Tongue (tissue), 2 donors: ENCODE measurements around the gene CCDC7. TPM values are rescaled to one million over a fixed set of nuclear protein-coding genes. Genes with fewer than 3 reads are reported as not detected.
"Not testable (repeated sequence)": the region's sequence is repeated elsewhere in the genome, so short reads cannot be mapped to it uniquely, and the experiment has no call there.

ENCODE experiments used
- DNase-seq: peaks from one replicate; pipeline ENCODE4 v3.0.0-alpha.2; 2015
- total RNA-seq: library from RNA; depleted of rRNA; stranded (reverse); fragments of >200 nt; gene quantifications from one replicate; pipeline ENCODE4 v1.2.3, GENCODE V29; 2014

Gene CCDC7
- total RNA-seq, 1 donor from 2014 or later = 129 TPM

DNA sequence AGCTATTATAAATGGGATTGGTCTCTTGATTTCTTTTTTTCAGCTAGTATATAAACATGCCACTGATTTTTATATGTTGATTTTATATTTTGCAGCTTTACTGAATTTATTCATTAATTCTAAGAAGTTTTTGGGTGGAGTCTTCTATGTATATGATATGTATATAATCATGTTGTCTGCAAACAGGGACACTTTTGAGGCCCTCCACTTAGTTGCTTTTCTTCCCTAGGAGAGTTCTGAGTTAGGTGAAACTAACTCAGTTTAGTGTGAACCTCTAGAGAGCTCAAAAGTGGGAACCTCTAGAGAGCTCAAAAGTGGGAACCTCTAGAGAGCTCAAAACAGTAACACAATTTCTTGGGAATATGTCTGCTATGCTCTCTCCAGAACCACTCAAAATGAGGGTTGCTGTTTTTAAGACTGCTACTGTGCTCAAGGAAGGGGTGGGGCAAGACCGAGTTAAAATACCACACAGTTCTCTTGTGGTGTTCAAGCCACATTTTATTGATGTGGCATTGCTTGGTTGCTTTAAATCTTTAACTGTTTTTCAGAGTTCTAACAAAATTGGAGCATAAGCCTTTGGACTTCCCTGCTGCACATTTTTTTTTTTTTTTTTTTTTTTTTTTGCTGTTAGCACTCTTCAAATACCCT is 13.2 kb downstream of the CCDC7 start:
- no peak for DNase-seq

- DNase-seq = no peak
Measured at GRCh38 chr10:32461203-32461602, 15.3 kb downstream of the CCDC7 start.

DNA sequence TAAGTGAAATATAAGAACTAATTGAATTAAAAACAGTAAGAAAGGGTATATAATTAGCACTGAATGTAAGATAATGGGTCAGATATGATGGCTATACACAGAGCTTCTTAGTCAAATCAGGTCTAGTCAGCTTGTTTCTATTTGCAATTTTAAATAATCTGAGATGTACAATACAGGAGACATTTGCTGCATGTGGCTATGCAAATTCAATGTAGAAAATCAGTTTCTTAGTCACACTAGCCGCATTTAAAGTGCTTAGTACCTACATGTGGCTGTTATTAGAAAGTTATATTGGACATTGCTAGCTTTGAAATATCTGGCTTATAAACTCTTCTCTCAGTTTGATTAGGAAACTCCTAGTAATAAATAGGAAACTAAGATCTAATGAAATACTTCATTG is 25.3 kb downstream of the CCDC7 start:
- DNase-seq = no peak

- DNase-seq = no peak
Measured at GRCh38 chr10:32477499-32477898, 31.6 kb downstream of the CCDC7 start.

DNA sequence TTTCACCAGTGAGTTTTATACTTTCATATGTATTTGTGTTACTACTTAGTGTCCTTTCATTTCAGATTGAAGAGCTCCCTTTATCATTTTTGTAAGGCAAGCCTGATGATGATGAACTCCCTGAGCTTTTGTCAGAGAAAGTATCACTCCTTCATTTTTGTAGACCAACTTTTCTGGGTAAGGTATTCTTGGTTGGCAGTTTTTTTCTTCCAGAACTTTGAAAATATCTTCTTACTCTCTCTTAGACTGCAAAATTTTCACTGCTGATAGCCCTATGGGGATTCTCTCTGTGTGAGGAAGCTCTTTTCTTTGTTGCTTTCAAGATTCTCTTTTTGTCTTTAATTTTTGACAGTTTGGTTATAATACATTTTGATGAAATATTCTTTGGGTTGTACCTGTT is 35.7 kb downstream of the CCDC7 start:
- no peak for DNase-seq

DNA sequence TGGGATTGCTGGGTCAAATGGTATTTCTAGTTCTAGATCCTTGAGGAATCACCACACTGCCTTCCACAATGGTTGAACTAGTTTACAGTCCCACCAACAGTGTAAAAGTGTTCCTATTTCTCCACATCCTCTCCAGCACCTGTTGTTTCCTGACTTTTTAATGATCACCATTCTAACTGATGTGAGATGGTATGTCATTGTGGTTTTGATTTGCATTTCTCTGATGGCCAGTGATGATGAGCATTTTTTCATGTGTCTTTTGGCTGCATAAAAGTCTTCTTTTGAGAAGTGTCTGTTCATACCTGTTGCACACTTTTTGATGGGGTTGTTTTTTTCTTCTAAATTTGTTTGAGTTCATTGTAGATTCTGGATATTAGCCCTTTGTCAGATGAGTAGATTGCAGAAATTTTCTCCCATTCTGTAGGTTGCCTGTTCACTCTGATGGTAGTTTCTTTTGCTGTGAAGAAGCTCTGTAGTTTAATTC is 37.1 kb downstream of the CCDC7 start:
- DNase-seq = not testable (repeated sequence)

DNA sequence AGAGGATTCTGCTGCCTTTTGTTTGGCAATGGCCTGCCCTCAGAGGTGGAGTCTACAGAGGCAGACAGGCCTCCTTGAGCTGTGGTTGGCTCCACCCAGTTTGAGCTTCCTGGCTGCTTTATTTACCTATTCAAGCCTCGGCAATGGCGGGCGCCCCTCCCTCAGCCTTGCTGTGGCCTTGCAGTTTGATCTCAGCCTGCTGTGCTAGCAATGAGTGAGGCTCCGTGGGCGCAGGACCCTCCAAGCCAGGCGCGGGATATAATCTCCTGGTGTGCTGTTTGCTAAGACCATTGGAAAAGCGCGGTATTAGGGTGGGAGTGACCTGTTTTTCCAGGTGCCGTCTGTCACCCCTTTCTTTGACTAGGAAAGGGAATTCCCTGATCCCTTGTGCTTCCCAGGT is 42.1 kb downstream of the CCDC7 start:
- DNase-seq = not testable (repeated sequence)

- DNase-seq = no peak
Measured at GRCh38 chr10:32489158-32489557, 43.2 kb downstream of the CCDC7 start.

- no peak for DNase-seq
Measured at GRCh38 chr10:32489901-32490300, 44.0 kb downstream of the CCDC7 start.

GRCh38 chr10:32494562-32494961 is 48.6 kb downstream of the CCDC7 start:
- not testable (repeated sequence) for DNase-seq

- DNase-seq = not testable (repeated sequence)
Measured at GRCh38 chr10:32500136-32500535, 54.2 kb downstream of the CCDC7 start.

- no peak for DNase-seq
Measured at GRCh38 chr10:32501906-32502305, 56.0 kb downstream of the CCDC7 start.

DNA sequence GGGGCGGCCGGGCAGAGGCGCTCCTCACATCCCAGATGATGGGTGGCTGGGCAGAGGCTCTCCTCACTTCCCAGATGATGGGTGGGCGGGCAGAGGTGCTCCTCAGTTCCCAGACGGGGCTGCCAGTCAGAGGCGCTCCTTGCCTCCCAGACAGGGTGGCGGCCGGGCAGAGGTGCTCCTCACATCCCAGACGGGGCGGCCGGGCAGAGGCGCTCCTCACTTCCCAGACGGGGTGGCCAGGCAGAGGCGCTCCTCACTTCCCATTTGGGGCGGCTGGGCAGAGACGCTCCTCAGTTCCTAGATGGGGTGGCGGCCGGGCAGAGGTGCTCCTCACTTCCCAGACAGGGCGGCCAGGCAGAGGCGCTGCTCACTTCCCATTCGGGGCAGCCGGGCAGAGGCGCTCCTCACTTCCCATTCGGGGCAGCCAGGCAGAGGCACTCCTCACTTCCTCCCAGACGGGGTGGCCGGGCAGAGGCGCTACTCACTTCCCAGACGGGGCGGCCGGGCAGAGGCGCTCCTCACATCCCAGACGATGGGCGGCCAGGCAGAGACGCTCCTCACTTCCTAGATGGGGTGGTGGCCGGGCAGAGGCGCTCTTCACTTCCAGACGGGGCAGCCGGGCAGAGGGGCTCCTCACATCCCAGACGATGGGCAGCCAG is 60.0 kb downstream of the CCDC7 start:
- DNase-seq = not testable (repeated sequence)

DNA sequence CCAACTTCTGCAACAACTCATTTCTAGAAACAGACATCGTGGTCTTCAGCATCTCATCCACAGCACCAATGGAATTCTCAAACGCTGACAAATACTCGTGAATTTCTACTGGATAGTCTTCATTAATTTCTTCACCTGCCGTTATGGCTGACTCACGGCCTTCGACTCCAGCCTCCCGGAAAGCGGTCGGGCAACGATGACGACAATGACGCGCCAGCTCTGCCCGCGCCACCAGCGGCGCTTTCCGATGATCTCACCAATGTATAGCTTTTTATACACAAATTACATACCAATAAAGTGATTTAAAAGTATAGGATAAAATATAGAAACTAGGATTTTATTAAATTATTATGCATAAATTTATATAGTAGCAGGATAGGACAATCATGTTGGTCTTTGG is 65.7 kb downstream of the CCDC7 start:
- no peak for DNase-seq

- peak; percentile 45 for DNase-seq
Measured at GRCh38 chr10:32516567-32517495, 70.9 kb downstream of the CCDC7 start.

DNA sequence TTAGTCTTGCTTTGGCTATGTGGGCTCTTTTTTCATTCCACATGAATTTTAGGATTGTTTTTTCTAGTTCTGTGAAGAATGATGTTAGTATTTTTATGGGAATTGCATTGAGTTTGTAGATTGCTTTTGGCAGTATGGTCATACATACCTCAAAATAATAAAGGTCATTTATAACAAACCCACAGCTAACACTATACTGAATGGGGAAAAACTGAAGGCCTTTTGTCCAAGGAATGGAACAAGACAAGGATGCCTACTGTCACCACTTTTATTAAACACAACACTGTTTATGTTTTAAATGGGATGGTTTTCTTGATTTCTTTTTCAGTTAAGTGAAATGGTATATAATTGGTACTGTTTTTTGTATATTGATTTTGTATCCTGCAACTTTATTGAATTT is 84.3 kb downstream of the CCDC7 start:
- DNase-seq = no peak

- no peak for DNase-seq
Measured at GRCh38 chr10:32538256-32538655, 92.3 kb downstream of the CCDC7 start.

GRCh38 chr10:32540691-32541470 is 94.9 kb downstream of the CCDC7 start:
- DNase-seq = no peak

DNA sequence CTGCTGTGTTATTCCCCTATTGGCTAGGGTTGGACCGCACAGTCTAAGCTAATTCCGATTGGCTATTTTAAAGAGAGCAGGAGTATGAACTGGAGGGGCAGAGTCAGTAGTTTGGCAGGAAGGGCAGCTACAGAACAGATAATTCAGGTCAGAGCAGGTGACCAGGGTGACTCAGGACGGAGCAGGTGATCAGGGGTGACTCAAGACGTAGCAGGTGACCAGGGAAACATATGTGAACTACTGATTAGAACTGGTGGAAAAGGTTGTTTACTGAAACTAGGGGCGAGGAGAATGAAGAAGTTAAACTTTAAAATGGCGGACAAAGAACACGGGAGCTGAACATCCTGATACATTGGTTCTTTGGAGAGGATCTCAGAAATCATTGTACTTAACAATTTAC is 102.3 kb downstream of the CCDC7 start:
- no peak for DNase-seq

DNA sequence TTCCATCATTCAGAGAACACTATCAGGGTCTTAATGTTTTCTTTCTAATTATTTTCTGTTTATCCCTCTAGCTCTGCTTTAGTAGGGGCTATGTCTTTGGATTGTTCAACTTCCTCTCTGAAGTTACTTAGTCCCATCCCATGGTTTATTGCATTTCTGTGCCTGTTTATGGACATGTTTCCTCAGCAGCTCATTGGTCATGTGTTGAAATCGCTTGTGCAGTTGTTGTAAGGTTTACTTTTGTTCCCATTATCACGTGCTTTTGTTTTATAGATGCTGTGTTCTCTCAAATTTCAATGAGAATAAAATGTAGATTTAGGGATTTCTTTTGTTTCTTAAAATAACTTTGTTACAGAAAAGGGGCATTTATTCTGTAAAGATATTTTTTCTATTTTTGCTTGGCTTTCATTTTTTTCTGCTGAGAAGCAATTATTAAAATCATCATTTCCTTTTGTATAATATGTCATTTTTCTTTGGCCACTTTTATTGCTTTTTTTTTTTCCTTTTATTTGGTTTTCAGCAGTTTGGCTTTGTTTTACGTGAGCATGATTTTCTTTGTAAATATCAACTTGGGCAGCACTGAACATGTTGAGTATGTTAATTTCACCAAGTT is 110.9 kb downstream of the CCDC7 start:
- no peak for DNase-seq

DNA sequence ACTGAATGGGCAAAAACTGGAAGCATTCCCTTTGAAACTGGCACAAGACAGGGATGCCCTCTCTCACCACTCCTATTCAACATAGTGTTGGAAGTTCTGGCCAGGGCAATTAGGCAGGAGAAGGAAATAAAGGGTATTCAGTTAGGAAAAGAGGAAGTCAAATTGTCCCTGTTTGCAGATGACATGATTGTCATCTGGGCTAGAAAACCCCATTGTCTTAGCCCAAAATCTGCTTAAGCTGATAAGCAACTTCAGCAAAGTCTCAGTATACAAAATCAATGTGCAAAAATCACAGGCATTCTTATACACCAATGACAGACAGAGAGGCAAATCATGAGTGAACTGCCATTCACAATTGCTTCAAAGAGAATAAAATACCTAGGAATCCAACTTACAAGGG is 116.8 kb downstream of the CCDC7 start:
- not testable (repeated sequence) for DNase-seq

DNA sequence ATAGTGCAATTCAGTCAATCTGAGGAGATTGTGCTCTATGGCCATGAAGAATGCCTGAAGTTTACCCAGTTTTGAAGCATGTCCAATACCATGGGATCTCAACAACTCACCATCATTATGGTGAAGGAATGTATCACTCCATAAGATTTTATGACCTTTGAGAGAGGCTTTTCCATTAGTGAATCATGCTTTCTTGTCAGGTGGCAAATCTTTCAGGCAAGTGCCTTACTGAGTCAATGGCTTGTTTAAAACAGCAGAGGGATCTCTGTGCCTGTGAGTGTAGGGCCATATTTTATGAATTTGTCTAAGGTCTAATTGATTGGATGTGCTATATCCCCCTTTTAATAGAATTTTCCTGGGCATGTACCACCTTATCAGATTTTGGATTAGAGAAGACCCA is 131.5 kb downstream of the CCDC7 start:
- DNase-seq = no peak
